ENCODE results near the gene CELF4.

Gene CELF4

DNA sequence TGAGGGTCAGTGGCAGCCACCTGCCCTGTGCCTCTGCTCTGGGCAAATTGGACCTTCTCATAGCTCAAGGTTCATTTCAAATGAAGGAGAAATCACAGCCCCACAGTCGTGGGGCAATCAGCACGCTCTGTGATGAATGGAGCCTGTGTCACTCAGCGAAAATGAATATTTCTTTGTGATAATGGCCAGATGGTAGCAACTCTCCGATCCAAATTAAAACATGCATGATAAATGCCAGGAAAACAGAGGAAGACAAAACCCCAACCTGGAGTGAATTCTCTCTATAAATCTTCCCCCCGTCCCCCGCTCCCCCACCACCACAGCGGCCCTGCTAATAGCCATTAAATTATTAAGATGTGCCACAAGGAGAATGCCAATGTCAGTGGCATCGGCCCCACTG is 258.4 kb downstream of the CELF4 start:
- Histone ChIP-seq H3K4me3 (ENCODE audit: low read depth, low read length) (no peak overlapping the region), H3K9me3 (ENCODE audit: control insufficient read depth, low read length) (no peaks in the 10 kb centered on the region), H3K4me1 (no peaks in the 10 kb centered on the region), H3K27me3 (ENCODE audit: control insufficient read depth, insufficient read depth, low read length) (no peaks in the 10 kb centered on the region), H3K9ac (no peak overlapping the region), H3K36me3 (ENCODE audit: control insufficient read depth, insufficient read depth, low read length) (no peaks in the 10 kb centered on the region), H3K4me2 (ENCODE audit: low read length) (no peak overlapping the region), H3K79me2 (no peaks in the 10 kb centered on the region), H3K27ac (no peak overlapping the region), H2AFZ (no peak overlapping the region)
- TF ChIP-seq CTCF (IDR thresholded peaks at IDR 0.05) = no peak

GRCh38 chr18:37306432-37306831 is 259.2 kb downstream of the CELF4 start:
- no peaks in the 10 kb centered on the region for H3K79me2 ChIP-seq
- no peaks in the 10 kb centered on the region for H3K9me3 ChIP-seq (ENCODE audit: control insufficient read depth, low read length)
- no peaks in the 10 kb centered on the region for H3K36me3 ChIP-seq (ENCODE audit: control insufficient read depth, insufficient read depth, low read length)
- H3K9ac ChIP-seq = no peak overlapping the region
- H2AFZ ChIP-seq = no peak overlapping the region
- H3K4me2 ChIP-seq (ENCODE audit: low read length) = no peak overlapping the region
- TF ChIP-seq CTCF (IDR thresholded peaks at IDR 0.05) = no peak
- no peaks in the 10 kb centered on the region for H3K27me3 ChIP-seq (ENCODE audit: control insufficient read depth, insufficient read depth, low read length)
- no peak overlapping the region for H3K4me3 ChIP-seq (ENCODE audit: low read depth, low read length)
- no peak overlapping the region for H3K27ac ChIP-seq
- no peaks in the 10 kb centered on the region for H3K4me1 ChIP-seq

DNA sequence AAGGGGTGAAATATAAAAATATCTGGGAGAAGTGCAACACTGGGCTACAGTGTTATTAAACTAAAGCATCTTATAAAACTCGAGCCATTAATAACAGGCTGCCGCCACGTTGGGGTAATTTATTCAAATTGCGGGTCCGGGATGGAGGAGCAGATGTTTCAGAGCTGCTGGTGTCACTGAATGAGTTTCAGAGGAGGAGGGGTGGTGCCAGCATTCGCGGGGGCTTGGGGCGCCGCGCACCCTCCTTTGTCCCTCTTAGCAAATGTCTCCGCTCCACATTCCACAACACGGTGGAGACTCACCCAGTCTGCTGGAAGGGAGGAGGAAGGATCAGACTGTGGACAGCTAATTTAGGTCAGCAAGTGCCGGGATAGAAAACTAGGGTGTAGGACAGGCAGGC is 260.5 kb downstream of the CELF4 start:
- Histone ChIP-seq H3K36me3 (ENCODE audit: control insufficient read depth, insufficient read depth, low read length) (no peaks in the 10 kb centered on the region), H2AFZ (no peak overlapping the region), H3K79me2 (no peaks in the 10 kb centered on the region), H3K4me3 (ENCODE audit: low read depth, low read length) (no peak overlapping the region), H3K4me1 (no peaks in the 10 kb centered on the region), H3K27ac (no peak overlapping the region), H3K9me3 (ENCODE audit: control insufficient read depth, low read length) (no peaks in the 10 kb centered on the region), H3K4me2 (ENCODE audit: low read length) (no peak overlapping the region), H3K9ac (no peak overlapping the region), H3K27me3 (ENCODE audit: control insufficient read depth, insufficient read depth, low read length) (no peaks in the 10 kb centered on the region)
- no peak for TF ChIP-seq CTCF (IDR thresholded peaks at IDR 0.05)

DNA sequence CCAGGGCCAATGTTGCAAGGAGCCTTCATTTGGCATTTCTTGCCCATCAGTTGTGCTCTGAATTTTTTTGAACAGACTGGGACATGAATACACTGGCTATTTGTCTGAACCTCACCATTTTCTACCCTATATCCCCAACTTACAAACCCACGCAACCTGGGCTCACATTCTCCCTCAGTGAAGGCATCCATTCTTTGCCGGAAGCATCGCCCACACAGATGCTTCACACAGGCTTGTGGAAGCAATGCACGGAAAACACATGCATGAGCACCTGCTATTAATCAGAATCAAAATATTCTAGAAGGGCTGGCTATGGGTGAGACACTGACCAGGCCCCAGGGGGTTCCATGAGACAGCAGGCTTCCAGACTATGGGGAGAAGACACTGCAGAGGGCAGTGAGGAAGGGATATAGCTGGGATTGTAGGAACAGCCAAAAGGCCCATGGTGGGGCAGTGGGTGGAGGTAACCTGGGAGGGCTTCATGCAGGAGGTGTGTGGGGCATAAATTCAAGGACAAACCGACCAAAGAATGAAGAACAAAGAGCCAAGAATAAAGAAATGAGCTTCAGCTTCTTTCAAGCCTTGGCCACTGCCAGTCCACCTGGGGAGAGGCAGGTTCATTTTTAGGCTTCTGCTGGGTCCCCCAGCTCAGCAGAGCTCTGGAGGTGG is 261.5 kb downstream of the CELF4 start:
- Histone ChIP-seq H3K36me3 (ENCODE audit: control insufficient read depth, insufficient read depth, low read length) (no peaks in the 10 kb centered on the region), H3K79me2 (no peaks in the 10 kb centered on the region), H3K27me3 (ENCODE audit: control insufficient read depth, insufficient read depth, low read length) (no peaks in the 10 kb centered on the region), H3K4me1 (no peaks in the 10 kb centered on the region), H2AFZ (no peak overlapping the region), H3K27ac (no peak overlapping the region), H3K9me3 (ENCODE audit: control insufficient read depth, low read length) (no peaks in the 10 kb centered on the region), H3K4me3 (ENCODE audit: low read depth, low read length) (no peak overlapping the region), H3K4me2 (ENCODE audit: low read length) (no peak overlapping the region), H3K9ac (no peak overlapping the region)
- TF ChIP-seq CTCF (IDR thresholded peaks at IDR 0.05) = no peak

DNA sequence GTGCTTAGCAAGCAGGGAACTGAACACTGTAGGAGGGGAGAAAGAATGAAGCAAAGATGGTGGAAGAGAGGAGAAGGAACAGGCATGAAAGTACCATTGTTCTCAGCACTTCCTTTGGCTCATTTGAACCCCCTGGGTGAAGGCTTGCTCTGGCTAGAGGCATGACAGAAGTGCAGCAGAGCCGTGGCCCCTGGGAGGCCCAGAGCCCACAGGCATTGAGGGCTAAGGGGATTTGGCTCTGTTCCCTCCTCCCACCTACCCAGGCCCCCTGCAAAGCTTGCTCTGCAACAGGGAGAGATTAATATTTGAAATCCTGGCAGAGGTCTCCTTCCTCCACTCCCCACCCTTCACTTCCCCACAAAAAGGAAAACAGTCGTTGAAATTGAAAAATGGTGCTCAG is 262.6 kb downstream of the CELF4 start:
- H3K27ac ChIP-seq = no peak overlapping the region
- TF ChIP-seq CTCF (IDR thresholded peaks at IDR 0.05) = no peak
- no peaks in the 10 kb centered on the region for H3K4me1 ChIP-seq

More for the DNA sequence above, 262.6 kb downstream of the CELF4 start:
- no peaks in the 10 kb centered on the region for H3K27me3 ChIP-seq (ENCODE audit: control insufficient read depth, insufficient read depth, low read length)
- H3K4me3 ChIP-seq (ENCODE audit: low read depth, low read length) = no peak overlapping the region
- H3K4me2 ChIP-seq (ENCODE audit: low read length) = no peak overlapping the region
- no peaks in the 10 kb centered on the region for H3K9me3 ChIP-seq (ENCODE audit: control insufficient read depth, low read length)
- no peaks in the 10 kb centered on the region for H3K36me3 ChIP-seq (ENCODE audit: control insufficient read depth, insufficient read depth, low read length)
- no peak overlapping the region for H3K9ac ChIP-seq
- H3K79me2 ChIP-seq = no peaks in the 10 kb centered on the region
- no peak overlapping the region for H2AFZ ChIP-seq
